Measurements from ENCODE around the gene OTOG. TPM values are rescaled to one million over a fixed set of nuclear protein-coding genes. Genes with fewer than 3 reads are reported as not detected.

OTOG gene
- total and polyA plus RNA-seq, 9 donors: not detected

- no peak for DNase-seq
- intact Hi-C loops (cut with DNase I): no loop called here
- H3K4me1 ChIP-seq (ENCODE audit: insufficient read depth): no peaks in the 10 kb centered on the region
- H3K27ac ChIP-seq: no peak overlapping the region
- TF ChIP-seq POLR2A (IDR thresholded peaks at IDR 0.05) (no peak), CTCF (IDR thresholded peaks at IDR 0.05) (no peak), EP300 (IDR thresholded peaks at IDR 0.05) (no peak)
- WGBS, 3 donors: 41 to 57% (median 46%) methylated on average over 2 of the region's 2 CpGs
- H3K4me3 ChIP-seq: no peak overlapping the region
- no peaks in the 10 kb centered on the region for H3K9me3 ChIP-seq
- no peaks in the 10 kb centered on the region for H3K27me3 ChIP-seq
- no peaks in the 10 kb centered on the region for H3K36me3 ChIP-seq
Observed at GRCh38 chr11:17691550-17691949, 144.5 kb downstream of the OTOG start.

GRCh38 chr11:17691976-17692375, 144.9 kb downstream of the OTOG start:
- 57 to 65% (median 59%) methylated on average over 10 of the region's 10 CpGs for WGBS, 3 donors
- TF ChIP-seq CTCF (IDR thresholded peaks at IDR 0.05): no peak
- TF ChIP-seq EP300 (IDR thresholded peaks at IDR 0.05): no peak
- no peak for TF ChIP-seq POLR2A (IDR thresholded peaks at IDR 0.05)
- no peaks in the 10 kb centered on the region for H3K9me3 ChIP-seq
- no peak overlapping the region for H3K4me3 ChIP-seq
- no peak for DNase-seq
- intact Hi-C loops (cut with DNase I): no loop called here
- no peaks in the 10 kb centered on the region for H3K36me3 ChIP-seq
- no peaks in the 10 kb centered on the region for H3K4me1 ChIP-seq (ENCODE audit: insufficient read depth)
- no peaks in the 10 kb centered on the region for H3K27me3 ChIP-seq
- H3K27ac ChIP-seq: no peak overlapping the region

GRCh38 chr11:17692931-17693330, 145.9 kb downstream of the OTOG start:
- TF ChIP-seq EP300 (IDR thresholded peaks at IDR 0.05) (no peak), CTCF (IDR thresholded peaks at IDR 0.05) (no peak), POLR2A (IDR thresholded peaks at IDR 0.05) (no peak)
- no peaks in the 10 kb centered on the region for H3K27me3 ChIP-seq
- 73 to 81% (median 75%) methylated on average over 7 of the region's 7 CpGs for WGBS, 3 donors
- no peak overlapping the region for H3K4me3 ChIP-seq
- H3K9me3 ChIP-seq: no peaks in the 10 kb centered on the region
- no peak for DNase-seq
- H3K27ac ChIP-seq: no peak overlapping the region
- H3K36me3 ChIP-seq: no peaks in the 10 kb centered on the region
- intact Hi-C loops (cut with DNase I): no loop called here
- H3K4me1 ChIP-seq (ENCODE audit: insufficient read depth): no peaks in the 10 kb centered on the region

- DNase-seq: no peak
- Histone ChIP-seq H3K36me3 (no peaks in the 10 kb centered on the region), H3K27me3 (no peaks in the 10 kb centered on the region), H3K27ac (no peak overlapping the region), H3K9me3 (no peaks in the 10 kb centered on the region), H3K4me3 (no peak overlapping the region), H3K4me1 (ENCODE audit: insufficient read depth) (no peaks in the 10 kb centered on the region)
- 50 to 62% (median 54%) methylated on average over 4 of the region's 4 CpGs for WGBS, 3 donors
- intact Hi-C loops (cut with DNase I): no loop called here
- TF ChIP-seq CTCF (IDR thresholded peaks at IDR 0.05) (no peak), EP300 (IDR thresholded peaks at IDR 0.05) (no peak), POLR2A (IDR thresholded peaks at IDR 0.05) (no peak)
Observed at GRCh38 chr11:17693531-17693930, 146.5 kb downstream of the OTOG start.

Measured in ovary (tissue), 9 donors.